ENCODE measurements around the gene CAMTA1.

CAMTA1 gene

GRCh38 chr1:7541629-7542028 is 756.4 kb downstream of the CAMTA1 start:
- TF ChIP-seq CTCF (IDR thresholded peaks at IDR 0.05; ENCODE audit: low read length) (no peak), EZH2phosphoT487 (IDR thresholded peaks at IDR 0.05; ENCODE audit: low read length) (no peak), EZH2 (optimal IDR thresholded peaks at IDR 0.05; ENCODE audit: low read depth, low read length) (no peak)
- Histone ChIP-seq H3K27ac (ENCODE audit: low read length) (no peak overlapping the region), H3K9me3 (replicated peaks; ENCODE audit: insufficient read depth, low read length) (no peaks in the 10 kb centered on the region), H2AFZ (ENCODE audit: low read length) (no peak overlapping the region), H3K4me2 (ENCODE audit: low read depth, low read length) (no peak overlapping the region), H3K9me2 (replicated peaks; ENCODE audit: insufficient read depth, low read length) (no peaks in the 10 kb centered on the region), H4K20me1 (ENCODE audit: insufficient read depth, low read length) (no peaks in the 10 kb centered on the region), H3K4me3 (ENCODE audit: low read length) (no peak overlapping the region), H3K27me3 (replicated peaks; ENCODE audit: insufficient read depth, low read length) (peaks cover 93% of the 10 kb centered on the region), H3K36me3 (replicated peaks; ENCODE audit: insufficient read depth, low read length) (no peaks in the 10 kb centered on the region), H3K4me1 (ENCODE audit: low read length) (no peaks in the 10 kb centered on the region), H3K9ac (ENCODE audit: low read length) (no peak overlapping the region), H3F3A (ENCODE audit: insufficient read depth, low read length) (no peaks in the 10 kb centered on the region), H3K79me2 (ENCODE audit: low read length) (no peaks in the 10 kb centered on the region)
- no peak for DNase-seq

GRCh38 chr1:7543718-7544090 is 758.5 kb downstream of the CAMTA1 start:
- H3K79me2 ChIP-seq (ENCODE audit: low read length): no peaks in the 10 kb centered on the region
- H3K4me3 ChIP-seq (ENCODE audit: low read length): no peak overlapping the region
- peaks cover 85% of the 10 kb centered on the region for H3K27me3 ChIP-seq (replicated peaks; ENCODE audit: insufficient read depth, low read length)
- no peaks in the 10 kb centered on the region for H3K9me2 ChIP-seq (replicated peaks; ENCODE audit: insufficient read depth, low read length)
- H3F3A ChIP-seq (ENCODE audit: insufficient read depth, low read length): no peaks in the 10 kb centered on the region
- H3K36me3 ChIP-seq (replicated peaks; ENCODE audit: insufficient read depth, low read length): no peaks in the 10 kb centered on the region
- H3K9ac ChIP-seq (ENCODE audit: low read length): no peak overlapping the region
- no peak overlapping the region for H3K4me2 ChIP-seq (ENCODE audit: low read depth, low read length)
- H3K9me3 ChIP-seq (replicated peaks; ENCODE audit: insufficient read depth, low read length): no peaks in the 10 kb centered on the region
- H4K20me1 ChIP-seq (ENCODE audit: insufficient read depth, low read length): no peaks in the 10 kb centered on the region
- H3K27ac ChIP-seq (ENCODE audit: low read length): no peak overlapping the region
- H3K4me1 ChIP-seq (ENCODE audit: low read length): no peaks in the 10 kb centered on the region
- no peak overlapping the region for H2AFZ ChIP-seq (ENCODE audit: low read length)
- TF ChIP-seq EZH2 (optimal IDR thresholded peaks at IDR 0.05; ENCODE audit: low read depth, low read length): no peak
- no peak for TF ChIP-seq CTCF (IDR thresholded peaks at IDR 0.05; ENCODE audit: low read length)
- no peak for TF ChIP-seq EZH2phosphoT487 (IDR thresholded peaks at IDR 0.05; ENCODE audit: low read length)
- no peak for DNase-seq

- TF ChIP-seq EZH2 (optimal IDR thresholded peaks at IDR 0.05; ENCODE audit: low read depth, low read length): no peak
- no peak for TF ChIP-seq CTCF (IDR thresholded peaks at IDR 0.05; ENCODE audit: low read length)
- no peak for TF ChIP-seq EZH2phosphoT487 (IDR thresholded peaks at IDR 0.05; ENCODE audit: low read length)
- Histone ChIP-seq H3K4me3 (ENCODE audit: low read length) (no peak overlapping the region), H2AFZ (ENCODE audit: low read length) (no peak overlapping the region), H3K36me3 (replicated peaks; ENCODE audit: insufficient read depth, low read length) (no peaks in the 10 kb centered on the region), H4K20me1 (ENCODE audit: insufficient read depth, low read length) (no peaks in the 10 kb centered on the region), H3K4me2 (ENCODE audit: low read depth, low read length) (no peak overlapping the region), H3K79me2 (ENCODE audit: low read length) (no peaks in the 10 kb centered on the region), H3K9ac (ENCODE audit: low read length) (no peak overlapping the region), H3K4me1 (ENCODE audit: low read length) (no peaks in the 10 kb centered on the region), H3K9me3 (replicated peaks; ENCODE audit: insufficient read depth, low read length) (no peaks in the 10 kb centered on the region), H3K27me3 (replicated peaks; ENCODE audit: insufficient read depth, low read length) (peaks cover 64% of the 10 kb centered on the region), H3F3A (ENCODE audit: insufficient read depth, low read length) (no peaks in the 10 kb centered on the region), H3K27ac (ENCODE audit: low read length) (no peak overlapping the region), H3K9me2 (replicated peaks; ENCODE audit: insufficient read depth, low read length) (no peaks in the 10 kb centered on the region)
- DNase-seq: no peak
Measured at GRCh38 chr1:7549277-7550161, 764.3 kb downstream of the CAMTA1 start.
